Endothelial cell of umbilical vein (primary cell): Measurements from ENCODE around the gene NKD1. TPM values are rescaled to one million over a fixed set of nuclear protein-coding genes. Genes with fewer than 3 reads are reported as not detected.

Experiments used
- BruUV-seq: library from RNA; stranded (reverse); fragments of 400-500 nt; replicated peaks from 2 replicates; lab custom pipeline; 2021; lab: Mats Ljungman, UMichigan
- CTCF ChIA-PET: fragments of 300-600, 350-600 bp; sonication (Branson Sonifier 250); formaldehyde crosslinking; loops from one replicate; lab custom pipeline; 2021; ENCODE audit warnings: antibody characterized with exemption, inconsistent platforms; lab: Charles Lee
- POLR2A ChIA-PET: fragments of 300-600, 350-600 bp; sonication (Branson Sonifier 250); formaldehyde crosslinking; loops from one replicate; lab custom pipeline; 2021; ENCODE audit warnings: antibody characterized with exemption, inconsistent platforms; lab: Charles Lee
- DNase-seq: peaks from one replicate; pipeline ENCODE4 v3.0.0-alpha.2; 2011; ENCODE audit warnings: low read depth, low spot score
- FAIRE-seq: peaks from 2 replicates; lab custom pipeline; 2011; peaks lifted over from hg19 to GRCh38; lab: Jason Lieb, UNC
- H2AFZ ChIP-seq: 2 replicates; pipeline ENCODE4 v1.6.0; 2012; ENCODE audit warnings: low read depth, low read length, control low read depth, inconsistent platforms
- H3K27ac ChIP-seq: 2 replicates; pipeline ENCODE4 v1.5.1; 2011; ENCODE audit warnings: low read depth, mild to moderate bottlenecking, control low read depth, low read length, moderate library complexity; ENCODE audit not compliant: insufficient read depth
- H3K27me3 ChIP-seq, 2 experiments: 2 replicates each; pipeline versions ENCODE4 v1.6.0 to v1.6.1; 2011; ENCODE audit warnings: low read length in 2 of 2, mixed read lengths in 1 of 2; ENCODE audit not compliant: control insufficient read depth in 2 of 2, insufficient read depth in 2 of 2
- H3K36me3 ChIP-seq, 2 experiments: 2 replicates in 1 of 2; 3 replicates in 1 of 2; pipeline ENCODE4 v1.5.1; 2011; ENCODE audit warnings: low read length in 2 of 2, mild to moderate bottlenecking in 1 of 2, moderate library complexity in 1 of 2; ENCODE audit not compliant: control insufficient read depth in 2 of 2, insufficient read depth in 2 of 2; ENCODE audit errors: extremely low read depth in 1 of 2
- H3K4me1 ChIP-seq: 3 replicates; pipeline ENCODE4 v1.5.1; 2011; ENCODE audit warnings: mild to moderate bottlenecking, low read length; ENCODE audit not compliant: control insufficient read depth, insufficient read depth; ENCODE audit errors: extremely low read depth
- H3K4me2 ChIP-seq: 2 replicates; pipeline ENCODE4 v1.6.1; 2011; ENCODE audit warnings: low read length, control low read depth, mixed read lengths; ENCODE audit not compliant: insufficient read depth
- H3K4me3 ChIP-seq, 3 experiments: fragments of 200-600 bp in 1 of 3; sonication (generic), shearing (Covaris generic) in 1 of 3; replicated peaks in 1 of 3; 2 replicates each; pipeline ENCODE4 v1.5.1; 2011 to 2016; ENCODE audit warnings: control low read depth in 3 of 3, low read length in 3 of 3, mild to moderate bottlenecking in 2 of 3, inconsistent platforms in 1 of 3, low read depth in 1 of 3, moderate library complexity in 1 of 3; ENCODE audit not compliant: insufficient read depth in 1 of 3
- H3K79me2 ChIP-seq: 2 replicates; pipeline ENCODE4 v1.6.0; 2012; ENCODE audit warnings: low read length, inconsistent platforms; ENCODE audit not compliant: control insufficient read depth, insufficient read depth
- H3K9ac ChIP-seq: replicated peaks from 2 replicates; pipeline ENCODE3; 2011; ENCODE audit warnings: low read length, control low read depth; ENCODE audit not compliant: insufficient read depth; ENCODE audit errors: extremely low read depth
- H3K9me1 ChIP-seq: replicated peaks from 3 replicates; pipeline ENCODE4 v1.6.0; 2011; ENCODE audit warnings: mild to moderate bottlenecking, low read length; ENCODE audit not compliant: control insufficient read depth, insufficient read depth; ENCODE audit errors: extremely low read depth
- H3K9me3 ChIP-seq: replicated peaks from 2 replicates; pipeline ENCODE4 v1.5.1; 2012; ENCODE audit warnings: low read length, inconsistent platforms; ENCODE audit not compliant: control insufficient read depth, insufficient read depth
- H4K20me1 ChIP-seq: replicated peaks from 2 replicates; pipeline ENCODE3; 2011; ENCODE audit warnings: mild to moderate bottlenecking, low read length; ENCODE audit not compliant: control insufficient read depth, insufficient read depth; ENCODE audit errors: extremely low read depth
- EZH2 ChIP-seq: IDR thresholded peaks from 2 replicates; pipeline ENCODE4 v1.6.1; 2012; ENCODE audit warnings: borderline replicate concordance, low read depth, mild to moderate bottlenecking, moderate library complexity, low read length, inconsistent platforms; ENCODE audit not compliant: severe bottlenecking
- FOS ChIP-seq: IDR thresholded peaks from 2 replicates; pipeline ENCODE4 v1.6.1; 2011; ENCODE audit warnings: mild to moderate bottlenecking, low read length, moderate library complexity, borderline replicate concordance; ENCODE audit not compliant: insufficient read depth
- GATA2 ChIP-seq: IDR thresholded peaks from 2 replicates; pipeline ENCODE4 v1.7.0; 2011; ENCODE audit warnings: low read depth, mild to moderate bottlenecking, moderate library complexity, mixed read lengths, low read length; ENCODE audit not compliant: insufficient read length, insufficient read depth
- JUN ChIP-seq: IDR thresholded peaks from 2 replicates; pipeline ENCODE4 v1.6.1; 2011; ENCODE audit warnings: borderline replicate concordance, low read depth; ENCODE audit not compliant: insufficient read length, insufficient read depth
- MYC ChIP-seq: IDR thresholded peaks from one replicate; pipeline ENCODE4 v1.6.1; 2011; ENCODE audit warnings: mild to moderate bottlenecking, low read depth, low read length
- POLR2A ChIP-seq: IDR thresholded peaks from 2 replicates; pipeline ENCODE4 v1.6.1; 2012; ENCODE audit warnings: low read depth, mild to moderate bottlenecking, control low read depth, low read length
- POLR2AphosphoS5 ChIP-seq: IDR thresholded peaks from 2 replicates; pipeline ENCODE4 v1.6.1; 2012; ENCODE audit warnings: low read depth, mild to moderate bottlenecking, control low read depth, low read length, moderate library complexity; ENCODE audit not compliant: insufficient read depth
- dilution Hi-C: fragments of 300-500 bp; cut with MboI; formaldehyde crosslinking; loops from one replicate; pipeline ENCODE4 v1.15.0; 2019; ENCODE audit warnings: low sequenced_read_pairs; ENCODE audit not compliant: extremely low pct_ligation_motif_present
- intact Hi-C: fragments of 100-400 bp; cut with micrococcal nuclease; formaldehyde crosslinking; loops from one replicate; pipeline ENCODE4 v1.10.0; 2022
- polyA plus RNA-seq, 4 experiments: library from polyadenylated mRNA; depleted of rRNA in 3 of 4; stranded (reverse) in 3 of 4; unstranded in 1 of 4; fragments of >200 nt; gene quantifications; 2 replicates each; pipeline versions ENCODE4 v1.2.1 to v1.2.3, GENCODE V29; 2011 to 2012; ENCODE audit warnings: missing spikeins in 1 of 4
- total RNA-seq: library from RNA; stranded (reverse); gene quantifications from 2 replicates; pipeline ENCODE4 v1.2.3, GENCODE V29; 2021
- TF ChIP-seq, protein P1 (sequence below): IDR thresholded peaks from 2 replicates; pipeline ENCODE4 v1.6.1; 2011; ENCODE audit not compliant: insufficient read depth, insufficient read length
- TF ChIP-seq, protein P2 (sequence below), 2 donors: IDR thresholded peaks; 1 replicate in 1 of 2; 2 replicates in 1 of 2; pipeline ENCODE4 v1.5.1; 2011; ENCODE audit warnings: low read length in 2 of 2, mild to moderate bottlenecking in 2 of 2, moderate library complexity in 2 of 2, control low read depth in 1 of 2, inconsistent platforms in 1 of 2, low read depth in 1 of 2; ENCODE audit not compliant: insufficient read depth in 1 of 2; ENCODE audit errors: extremely low read depth in 1 of 2

Gene NKD1
- total and polyA plus RNA-seq, 2 donors (not counting 3 experiments of a cell fraction or from before 2014, with no cell fraction given), result not detected

DNA sequence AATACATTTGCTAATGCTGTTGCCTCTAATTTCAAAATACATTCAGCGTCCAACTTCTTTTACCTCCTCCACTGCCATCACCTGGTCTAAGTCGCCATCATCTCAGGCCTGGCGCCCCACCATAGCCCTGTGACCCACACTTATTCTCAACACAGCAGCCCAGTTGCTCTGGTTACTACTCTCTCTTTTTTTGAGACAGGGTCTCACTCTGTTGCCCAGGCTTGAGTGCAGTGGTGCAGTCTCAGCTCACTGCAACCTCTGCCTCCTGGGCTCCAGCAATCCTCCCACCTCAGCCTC, 7.5 kb upstream of the NKD1 start:
- dilution Hi-C loops, result no loop called here
- CTCF ChIA-PET, result no interaction called here

More for the DNA sequence above, 7.5 kb upstream of the NKD1 start:
- no peak overlapping the region for H3K4me2 ChIP-seq
- intact Hi-C loops, result no loop called here
- TF ChIP-seq MYC (no peak), GATA2 (no peak), FOS (no peak), POLR2AphosphoS5 (no peak), EZH2 (no peak), JUN (no peak), POLR2A (no peak)
- TF ChIP-seq, protein P1, sequence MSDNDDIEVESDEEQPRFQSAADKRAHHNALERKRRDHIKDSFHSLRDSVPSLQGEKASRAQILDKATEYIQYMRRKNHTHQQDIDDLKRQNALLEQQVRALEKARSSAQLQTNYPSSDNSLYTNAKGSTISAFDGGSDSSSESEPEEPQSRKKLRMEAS, result no peak
- TF ChIP-seq, protein P2, sequence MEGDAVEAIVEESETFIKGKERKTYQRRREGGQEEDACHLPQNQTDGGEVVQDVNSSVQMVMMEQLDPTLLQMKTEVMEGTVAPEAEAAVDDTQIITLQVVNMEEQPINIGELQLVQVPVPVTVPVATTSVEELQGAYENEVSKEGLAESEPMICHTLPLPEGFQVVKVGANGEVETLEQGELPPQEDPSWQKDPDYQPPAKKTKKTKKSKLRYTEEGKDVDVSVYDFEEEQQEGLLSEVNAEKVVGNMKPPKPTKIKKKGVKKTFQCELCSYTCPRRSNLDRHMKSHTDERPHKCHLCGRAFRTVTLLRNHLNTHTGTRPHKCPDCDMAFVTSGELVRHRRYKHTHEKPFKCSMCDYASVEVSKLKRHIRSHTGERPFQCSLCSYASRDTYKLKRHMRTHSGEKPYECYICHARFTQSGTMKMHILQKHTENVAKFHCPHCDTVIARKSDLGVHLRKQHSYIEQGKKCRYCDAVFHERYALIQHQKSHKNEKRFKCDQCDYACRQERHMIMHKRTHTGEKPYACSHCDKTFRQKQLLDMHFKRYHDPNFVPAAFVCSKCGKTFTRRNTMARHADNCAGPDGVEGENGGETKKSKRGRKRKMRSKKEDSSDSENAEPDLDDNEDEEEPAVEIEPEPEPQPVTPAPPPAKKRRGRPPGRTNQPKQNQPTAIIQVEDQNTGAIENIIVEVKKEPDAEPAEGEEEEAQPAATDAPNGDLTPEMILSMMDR (IDR thresholded peaks at IDR 0.05; ENCODE audit: extremely low read depth in 1 of 2, insufficient read depth in 1 of 2, low read depth in 1 of 2, low read length in 2 of 2), result no peak
- no peaks in the 10 kb centered on the region for H3K9me3 ChIP-seq
- FAIRE-seq, result no peak
- H3K27me3 ChIP-seq, result peaks cover 4 to 7% of the 10 kb centered on the region in 2 experiments
- H3K4me3 ChIP-seq, result no peak overlapping the region
- no peaks in the 10 kb centered on the region for H3K79me2 ChIP-seq
- H3K27ac ChIP-seq, result no peak overlapping the region
- no peak overlapping the region for H3K9ac ChIP-seq
- H3K9me1 ChIP-seq, result no peaks in the 10 kb centered on the region
- POLR2A ChIA-PET, result no interaction called here
- no peaks in the 10 kb centered on the region for H3K4me1 ChIP-seq
- H4K20me1 ChIP-seq, result no peaks in the 10 kb centered on the region
- no peaks in the 10 kb centered on the region for H3K36me3 ChIP-seq
- H2AFZ ChIP-seq, result no peak overlapping the region
- DNase-seq, result no peak
- BruUV-seq, result no TSS peak
